SU-DHL-6 (cell line): Measurements from ENCODE around the gene VAMP1.
A peak's percentile ranks its signal among the peaks of the same experiment; 100 is the strongest.

ENCODE experiments used
- H2AFZ ChIP-seq: fragments of 200-600 bp; sonication (generic); 2 replicates; pipeline ENCODE4 v1.6.1; 2014; ENCODE audit warnings: low read depth, mild to moderate bottlenecking, moderate library complexity, mixed read lengths, antibody characterized with exemption, low read length; ENCODE audit not compliant: severe bottlenecking
- H3F3A ChIP-seq: fragments of 200-600 bp; shearing (Covaris generic); 2 replicates; pipeline ENCODE4 v1.6.0; 2016; ENCODE audit warnings: antibody characterized with exemption, mild to moderate bottlenecking; ENCODE audit not compliant: insufficient read depth
- H3K27ac ChIP-seq: fragments of 200-600 bp; sonication (generic); 2 replicates; pipeline ENCODE4 v1.5.1; 2016; ENCODE audit warnings: low read depth, mild to moderate bottlenecking, low read length, moderate library complexity, mixed read lengths
- H3K27me3 ChIP-seq: fragments of 200-600 bp; sonication (generic), shearing (Covaris generic); 2 replicates; pipeline ENCODE4 v1.6.0; 2014; ENCODE audit warnings: mild to moderate bottlenecking, low read length
- H3K36me3 ChIP-seq: fragments of 200-600 bp; sonication (generic); 2 replicates; pipeline ENCODE4 v1.6.1; 2014; ENCODE audit warnings: mild to moderate bottlenecking, low read length, mixed read lengths
- H3K4me2 ChIP-seq: fragments of 300-600, 200-600 bp; shearing (Covaris generic), sonication (generic); 2 replicates; pipeline ENCODE4 v1.6.0; 2014; ENCODE audit warnings: low read length, low read depth, mild to moderate bottlenecking; ENCODE audit not compliant: poor library complexity, severe bottlenecking
- H3K4me3 ChIP-seq: fragments of 200-600 bp; sonication (generic); 2 replicates; pipeline ENCODE4 v1.5.1; 2014; ENCODE audit warnings: antibody characterized with exemption, low read length, mild to moderate bottlenecking, mixed read lengths; ENCODE audit not compliant: insufficient read depth, poor library complexity, severe bottlenecking
- H3K79me2 ChIP-seq: fragments of 200-600 bp; sonication (generic); 2 replicates; pipeline ENCODE4 v1.6.1; 2014; ENCODE audit warnings: mild to moderate bottlenecking, low read length, moderate library complexity; ENCODE audit not compliant: insufficient read depth
- H3K9ac ChIP-seq: fragments of 200-600 bp; sonication (generic); 2 replicates; pipeline ENCODE4 v1.7.0; 2014; ENCODE audit warnings: mild to moderate bottlenecking, low read length
- H3K9me2 ChIP-seq: fragments of 200-600 bp; sonication (generic); replicated peaks from 2 replicates; pipeline ENCODE4 v1.6.1; 2014; ENCODE audit warnings: low read length; ENCODE audit not compliant: insufficient read depth
- H3K9me3 ChIP-seq: fragments of 200-600 bp; sonication (generic); 2 replicates; pipeline ENCODE4 v1.6.1; 2014; ENCODE audit warnings: low read length, mixed read lengths; ENCODE audit not compliant: insufficient read depth
- H4K20me1 ChIP-seq: fragments of 200-600 bp; sonication (generic); 2 replicates; pipeline ENCODE4 v1.6.1; 2014; ENCODE audit warnings: low read depth, mild to moderate bottlenecking, antibody characterized with exemption, low read length, moderate library complexity, mixed read lengths
- EZH2phosphoT487 ChIP-seq: fragments of 200-600 bp; sonication (generic), shearing (Covaris generic); conservative IDR thresholded peaks from 2 replicates; pipeline ENCODE4 v1.6.1; 2018; ENCODE audit warnings: mild to moderate bottlenecking, antibody characterized with exemption, low read length, moderate library complexity, mixed read lengths
- TF ChIP-seq, protein P1 (sequence below): fragments of 200-600 bp; sonication (generic); IDR thresholded peaks from one replicate; pipeline ENCODE4 v1.5.1; 2017; ENCODE audit warnings: antibody characterized with exemption, mild to moderate bottlenecking, low read length, moderate library complexity; ENCODE audit not compliant: insufficient read depth, poor library complexity, severe bottlenecking

The VAMP1 gene

DNA sequence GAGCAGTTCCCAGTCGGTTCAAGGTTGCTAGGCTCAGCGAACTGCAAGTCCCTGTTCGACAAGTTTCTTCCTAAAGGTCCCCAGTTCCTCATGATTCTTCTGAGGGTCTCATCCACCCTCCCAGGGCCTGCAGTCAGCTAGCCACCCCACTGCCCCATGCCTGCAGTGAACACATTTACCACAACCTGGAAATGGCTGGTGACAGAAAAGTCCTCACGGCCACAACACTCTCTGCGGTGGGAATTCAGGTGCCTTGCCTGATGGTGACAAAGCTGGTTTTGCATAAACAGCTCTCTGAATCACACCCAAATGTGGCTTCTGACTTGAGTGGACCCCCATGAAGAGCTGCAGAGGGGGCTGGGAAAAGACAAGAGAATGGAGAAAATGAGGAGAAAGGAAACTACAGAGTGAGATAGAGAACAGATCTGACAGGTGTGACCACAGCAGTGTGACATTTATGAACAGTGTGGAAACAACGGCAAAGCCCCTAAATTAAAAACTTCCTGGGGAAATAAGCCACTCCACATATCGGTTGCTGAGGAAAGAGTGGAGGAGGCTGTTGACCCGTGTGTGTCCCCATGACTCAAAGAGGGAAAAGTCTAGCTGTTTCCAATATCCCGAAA, 27.0 kb downstream of the VAMP1 start:
- no peaks in the 10 kb centered on the region for H3K36me3 ChIP-seq
- peak overlapping the region; percentile 95 for H3K27ac ChIP-seq
- peaks cover 19% of the 10 kb centered on the region for H3K79me2 ChIP-seq
- peak overlapping the region; percentile 83 for H3K4me2 ChIP-seq
- peaks cover 74% of the 10 kb centered on the region for H3F3A ChIP-seq
- H3K9me2 ChIP-seq: no peaks in the 10 kb centered on the region
- peak overlapping the region; percentile 91 for H3K9ac ChIP-seq
- H3K4me3 ChIP-seq: peak overlapping the region; percentile 75
- TF ChIP-seq, protein P1, sequence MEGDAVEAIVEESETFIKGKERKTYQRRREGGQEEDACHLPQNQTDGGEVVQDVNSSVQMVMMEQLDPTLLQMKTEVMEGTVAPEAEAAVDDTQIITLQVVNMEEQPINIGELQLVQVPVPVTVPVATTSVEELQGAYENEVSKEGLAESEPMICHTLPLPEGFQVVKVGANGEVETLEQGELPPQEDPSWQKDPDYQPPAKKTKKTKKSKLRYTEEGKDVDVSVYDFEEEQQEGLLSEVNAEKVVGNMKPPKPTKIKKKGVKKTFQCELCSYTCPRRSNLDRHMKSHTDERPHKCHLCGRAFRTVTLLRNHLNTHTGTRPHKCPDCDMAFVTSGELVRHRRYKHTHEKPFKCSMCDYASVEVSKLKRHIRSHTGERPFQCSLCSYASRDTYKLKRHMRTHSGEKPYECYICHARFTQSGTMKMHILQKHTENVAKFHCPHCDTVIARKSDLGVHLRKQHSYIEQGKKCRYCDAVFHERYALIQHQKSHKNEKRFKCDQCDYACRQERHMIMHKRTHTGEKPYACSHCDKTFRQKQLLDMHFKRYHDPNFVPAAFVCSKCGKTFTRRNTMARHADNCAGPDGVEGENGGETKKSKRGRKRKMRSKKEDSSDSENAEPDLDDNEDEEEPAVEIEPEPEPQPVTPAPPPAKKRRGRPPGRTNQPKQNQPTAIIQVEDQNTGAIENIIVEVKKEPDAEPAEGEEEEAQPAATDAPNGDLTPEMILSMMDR: no peak
- no peak for TF ChIP-seq EZH2phosphoT487
- no peak overlapping the region for H2AFZ ChIP-seq
- H3K27me3 ChIP-seq: no peaks in the 10 kb centered on the region
- H3K9me3 ChIP-seq: no peaks in the 10 kb centered on the region
- H4K20me1 ChIP-seq: no peaks in the 10 kb centered on the region

DNA sequence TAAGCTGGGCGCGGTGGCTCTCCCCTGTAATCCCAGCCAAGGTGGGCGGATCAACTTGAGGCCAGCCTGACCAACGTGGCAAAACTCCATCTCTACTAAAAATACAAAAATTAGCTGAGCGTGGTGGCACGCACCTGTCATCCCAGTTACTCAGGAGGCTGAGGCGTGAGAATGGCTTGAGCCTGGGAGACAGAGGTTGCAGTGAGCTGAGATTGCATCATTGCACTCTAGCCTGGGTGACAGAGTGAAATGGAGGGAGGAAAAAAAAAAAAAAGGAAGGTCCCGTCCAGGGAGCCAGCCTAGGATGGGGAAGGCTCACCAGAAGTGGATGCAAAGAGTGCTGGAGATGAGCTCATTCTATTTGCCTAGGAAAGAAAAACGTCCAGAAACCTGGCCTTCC, 27.6 kb downstream of the VAMP1 start:
- H3K79me2 ChIP-seq: peaks cover 19% of the 10 kb centered on the region
- no peaks in the 10 kb centered on the region for H3K36me3 ChIP-seq
- H4K20me1 ChIP-seq: no peaks in the 10 kb centered on the region
- peaks cover 69% of the 10 kb centered on the region for H3F3A ChIP-seq
- no peaks in the 10 kb centered on the region for H3K9me3 ChIP-seq
- TF ChIP-seq, protein P1: no peak
- no peak for TF ChIP-seq EZH2phosphoT487
- H3K4me3 ChIP-seq: peak overlapping the region; percentile 37
- no peak overlapping the region for H2AFZ ChIP-seq
- no peaks in the 10 kb centered on the region for H3K9me2 ChIP-seq
- peak overlapping the region; percentile 95 for H3K27ac ChIP-seq
- H3K27me3 ChIP-seq: no peaks in the 10 kb centered on the region
- peak overlapping the region; percentile 83 for H3K4me2 ChIP-seq
- H3K9ac ChIP-seq: peak overlapping the region; percentile 91

DNA sequence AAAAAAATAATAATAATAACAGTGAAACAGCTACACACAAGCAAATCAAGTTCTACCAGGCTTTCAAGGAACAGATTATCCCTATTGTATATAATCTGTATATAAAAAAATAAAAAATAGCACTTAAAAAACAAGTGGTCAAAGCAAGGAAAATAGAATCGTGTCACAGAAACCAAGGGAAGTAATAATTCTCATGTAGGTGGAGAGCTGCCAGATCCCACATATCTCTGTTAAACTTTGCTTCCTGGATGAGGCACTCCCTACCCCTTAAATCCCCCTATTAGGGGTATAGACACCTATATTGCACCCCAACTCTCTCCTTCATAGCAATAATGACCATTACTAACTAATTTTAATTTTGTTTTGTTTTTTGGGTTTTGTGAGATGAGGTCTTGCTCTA, 30.1 kb downstream of the VAMP1 start:
- no peak for TF ChIP-seq EZH2phosphoT487
- TF ChIP-seq, protein P1: no peak
- Histone ChIP-seq H3K27ac (no peak overlapping the region), H3K79me2 (peaks cover 7% of the 10 kb centered on the region), H4K20me1 (no peaks in the 10 kb centered on the region), H3K4me2 (no peak overlapping the region), H3K27me3 (no peaks in the 10 kb centered on the region), H3K4me3 (no peak overlapping the region), H3F3A (peaks cover 46% of the 10 kb centered on the region), H3K36me3 (no peaks in the 10 kb centered on the region), H3K9me2 (no peaks in the 10 kb centered on the region), H3K9ac (no peak overlapping the region), H3K9me3 (no peaks in the 10 kb centered on the region), H2AFZ (no peak overlapping the region)
